GM18526 (cell line): Measurements from ENCODE around the gene PKMYT1.

Experiments used
- POLR2A ChIP-seq: IDR thresholded peaks from 3 replicates; pipeline ENCODE4 v1.6.1; 2011; ENCODE audit not compliant: insufficient read length; ENCODE audit errors: extremely low read depth

Gene PKMYT1

DNA sequence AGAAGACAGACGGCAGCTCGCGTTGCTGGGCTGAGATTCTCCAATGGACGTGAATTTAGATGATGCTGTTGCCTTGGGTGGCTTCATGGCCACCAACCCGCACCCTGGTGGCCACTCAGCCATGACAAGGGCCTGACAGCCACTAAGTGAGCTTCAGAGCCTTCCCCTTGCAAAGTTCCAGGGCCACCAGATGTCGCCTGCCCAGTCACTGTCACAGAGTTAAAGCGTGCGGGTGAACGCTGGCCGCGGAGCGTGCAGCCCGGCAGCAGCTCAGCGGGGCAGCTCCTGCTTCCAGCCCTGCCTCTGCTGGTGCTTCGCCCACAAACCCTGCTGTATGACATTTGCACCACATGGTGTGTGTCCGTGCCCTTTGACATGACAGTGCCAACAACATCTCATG is 29.5 kb downstream of the PKMYT1 start:
- no peak for TF ChIP-seq POLR2A

DNA sequence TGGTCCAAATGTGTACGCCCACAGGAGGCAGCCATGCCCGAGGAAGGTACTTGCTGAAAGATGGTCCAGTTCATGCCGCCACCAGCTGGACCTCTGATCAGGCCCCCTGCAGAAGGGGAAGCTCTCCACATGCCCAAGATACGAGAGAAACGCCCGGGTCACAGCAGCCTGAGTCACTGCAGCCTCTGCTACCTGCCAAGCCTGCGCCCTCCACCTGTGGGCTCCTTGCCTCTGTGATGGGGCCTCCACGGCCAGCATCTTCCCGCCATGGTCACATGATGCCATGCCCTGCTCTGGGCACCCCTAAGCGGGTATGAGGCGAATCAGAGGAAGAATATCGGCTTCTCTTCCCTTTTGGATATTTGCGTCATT is 29.9 kb downstream of the PKMYT1 start:
- TF ChIP-seq POLR2A, result no peak

DNA sequence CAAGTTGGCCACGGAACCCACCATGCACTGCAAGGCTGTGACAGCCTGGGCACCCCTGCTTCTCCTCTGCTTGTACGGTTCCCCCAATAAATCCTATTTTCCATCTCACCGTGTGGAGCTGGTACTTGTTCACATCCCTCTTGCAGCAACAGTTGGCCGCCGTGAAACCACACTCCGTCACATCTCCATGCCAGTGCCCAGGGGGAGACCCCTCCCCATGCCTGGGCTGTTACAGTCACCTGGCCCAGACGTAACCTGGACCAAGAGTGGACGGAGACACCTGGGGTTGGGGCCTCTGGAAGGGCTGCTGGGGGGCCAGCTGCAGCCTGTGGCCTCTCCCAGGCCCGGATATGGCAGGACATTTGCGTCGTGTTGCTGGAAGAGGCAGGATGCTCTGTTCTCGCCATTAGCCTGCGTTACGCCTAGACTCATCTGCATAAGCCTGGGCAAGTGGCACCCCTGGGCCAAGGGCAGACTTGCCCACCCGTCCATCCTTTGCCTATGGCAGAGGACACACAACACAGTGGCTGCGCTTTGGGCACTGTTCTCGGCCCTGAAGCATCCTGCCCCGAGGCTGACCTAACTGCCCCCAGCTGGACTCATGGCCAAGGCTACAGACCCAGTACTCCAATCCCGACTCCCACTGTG is 30.4 kb downstream of the PKMYT1 start:
- no peak for TF ChIP-seq POLR2A

DNA sequence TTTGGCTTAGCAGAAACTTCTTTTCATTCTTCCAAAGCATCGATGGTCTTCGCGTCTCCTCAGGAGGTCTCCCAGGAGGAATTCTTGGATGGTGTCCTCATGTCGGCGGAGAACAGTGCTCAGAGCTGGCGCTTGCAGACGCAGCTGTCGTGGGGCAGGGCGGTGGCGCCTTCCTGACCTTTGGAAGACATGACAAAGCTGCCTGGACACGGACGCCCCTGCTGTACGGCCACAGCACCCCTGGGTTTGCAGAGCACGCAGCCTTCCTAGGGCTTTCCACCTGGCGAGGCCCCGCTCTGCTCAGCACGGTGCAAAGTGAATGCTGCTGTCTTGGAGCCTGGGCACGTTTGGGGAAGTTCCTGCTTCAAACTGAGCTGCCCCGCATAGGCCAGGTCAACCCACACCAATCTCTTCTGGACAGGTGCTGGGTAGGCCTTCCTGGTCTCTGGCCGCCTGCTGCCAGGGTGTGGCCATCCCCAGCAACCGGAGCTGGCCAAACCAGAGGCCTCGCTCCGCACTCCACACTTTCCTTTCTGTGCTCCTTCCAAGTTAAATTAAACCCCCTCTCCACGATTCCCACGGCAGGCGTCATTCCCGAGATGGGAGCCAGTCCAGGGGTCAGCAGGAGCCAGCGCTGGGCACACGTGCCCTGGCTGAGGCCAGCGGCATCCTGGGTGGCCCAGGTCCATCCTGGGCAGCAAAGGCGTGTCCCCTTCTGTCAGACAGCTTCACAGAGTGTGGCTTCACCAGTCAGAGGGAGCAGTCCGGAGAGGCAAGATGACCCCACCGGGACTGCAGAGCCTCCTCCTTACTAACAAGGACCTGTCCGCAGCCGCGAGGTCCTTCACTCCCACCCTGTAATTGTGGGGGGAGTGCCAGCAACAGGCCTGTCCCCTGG is 31.2 kb downstream of the PKMYT1 start:
- TF ChIP-seq POLR2A, result no peak

DNA sequence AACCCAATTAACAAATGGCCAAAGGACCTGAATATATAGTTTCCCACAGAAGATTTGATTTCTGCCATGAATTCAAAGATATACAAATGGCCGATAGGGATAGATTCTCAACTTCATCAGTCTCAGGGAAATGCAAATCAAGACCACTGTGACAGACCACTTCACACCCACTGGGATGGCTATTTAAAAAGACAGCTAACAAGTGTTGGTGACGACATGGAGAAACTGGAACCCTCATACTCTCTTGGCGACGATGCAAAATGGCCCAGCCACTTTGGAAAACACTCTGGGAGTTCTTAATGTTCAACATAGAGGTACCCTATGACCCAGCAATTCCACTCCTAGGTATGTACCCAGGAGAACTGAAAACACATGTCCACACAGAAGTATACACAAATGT is 33.6 kb downstream of the PKMYT1 start:
- TF ChIP-seq POLR2A, result no peak

DNA sequence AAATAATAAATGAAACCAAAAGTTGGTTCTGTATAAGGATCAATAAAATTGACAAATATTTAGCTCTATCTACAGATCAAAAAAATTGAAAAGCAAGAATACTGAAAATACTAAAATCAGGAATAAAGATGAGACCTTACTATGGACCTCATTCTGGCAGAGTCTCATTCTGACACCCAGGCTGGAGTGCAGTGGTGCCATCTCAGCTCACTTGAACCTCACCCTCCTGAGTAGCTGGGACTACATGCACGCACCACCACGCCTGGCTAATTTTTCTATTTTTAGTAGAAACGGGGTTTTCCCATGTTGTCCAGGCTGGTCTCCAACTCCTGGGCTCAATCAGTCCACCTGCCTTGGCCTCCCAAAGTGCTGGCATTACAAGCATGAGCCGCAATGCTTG is 38.2 kb downstream of the PKMYT1 start:
- no peak for TF ChIP-seq POLR2A

DNA sequence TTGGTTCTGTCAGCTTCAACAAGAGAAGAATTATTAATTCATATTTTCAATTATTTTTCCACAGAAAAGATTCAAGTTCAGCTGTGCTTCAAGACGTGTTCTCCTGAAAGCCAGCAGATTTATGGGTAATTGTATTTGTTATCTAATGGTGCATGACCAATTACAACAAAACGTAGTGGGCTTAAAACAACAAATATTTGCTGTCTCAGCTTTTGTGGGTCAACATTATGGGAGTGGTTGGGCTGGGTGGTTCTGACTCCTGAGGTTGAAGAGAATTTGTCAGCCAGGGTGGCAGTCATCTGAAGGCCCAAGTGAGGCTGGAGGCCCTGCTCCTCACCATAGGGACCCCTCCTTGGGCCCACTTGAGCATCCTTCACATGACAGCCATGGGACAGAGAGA is 40.3 kb downstream of the PKMYT1 start:
- no peak for TF ChIP-seq POLR2A

DNA sequence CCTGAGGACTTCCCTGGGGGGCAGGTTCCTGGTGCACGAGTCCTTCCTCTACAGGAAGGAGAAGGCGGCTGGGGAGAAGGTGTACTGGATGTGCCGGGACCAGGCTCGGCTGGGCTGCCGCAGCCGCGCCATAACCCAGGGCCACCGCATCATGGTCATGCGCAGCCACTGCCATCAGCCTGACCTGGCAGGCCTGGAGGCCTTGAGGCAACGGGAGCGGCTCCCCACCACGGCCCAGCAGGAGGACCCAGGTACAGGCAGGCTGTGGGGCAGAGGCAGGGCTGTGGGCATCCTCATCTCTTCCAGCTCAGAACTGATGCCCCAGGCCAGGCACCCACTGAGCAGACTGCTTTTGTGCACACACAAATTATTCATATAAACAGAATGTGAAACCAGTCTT is 42.0 kb downstream of the PKMYT1 start:
- TF ChIP-seq POLR2A, result no peak

DNA sequence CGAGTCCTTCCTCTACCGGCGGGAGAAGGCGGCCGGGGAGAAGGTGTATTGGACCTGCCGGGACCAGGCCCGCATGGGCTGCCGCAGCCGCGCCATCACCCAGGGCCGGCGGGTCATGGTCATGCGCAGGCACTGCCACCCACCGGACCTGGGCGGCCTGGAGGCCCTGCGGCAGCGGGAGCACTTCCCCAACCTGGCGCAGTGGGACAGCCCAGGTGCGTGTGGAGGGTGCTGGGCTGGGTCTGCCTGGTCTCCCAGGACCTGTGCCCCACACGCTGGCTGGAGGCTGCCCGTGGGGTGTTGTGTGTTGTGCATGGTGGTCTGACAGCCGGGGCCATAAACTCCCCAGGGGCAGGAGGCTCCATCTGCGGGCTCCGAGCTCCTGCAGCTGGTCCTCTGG is 43.1 kb downstream of the PKMYT1 start:
- no peak for TF ChIP-seq POLR2A

DNA sequence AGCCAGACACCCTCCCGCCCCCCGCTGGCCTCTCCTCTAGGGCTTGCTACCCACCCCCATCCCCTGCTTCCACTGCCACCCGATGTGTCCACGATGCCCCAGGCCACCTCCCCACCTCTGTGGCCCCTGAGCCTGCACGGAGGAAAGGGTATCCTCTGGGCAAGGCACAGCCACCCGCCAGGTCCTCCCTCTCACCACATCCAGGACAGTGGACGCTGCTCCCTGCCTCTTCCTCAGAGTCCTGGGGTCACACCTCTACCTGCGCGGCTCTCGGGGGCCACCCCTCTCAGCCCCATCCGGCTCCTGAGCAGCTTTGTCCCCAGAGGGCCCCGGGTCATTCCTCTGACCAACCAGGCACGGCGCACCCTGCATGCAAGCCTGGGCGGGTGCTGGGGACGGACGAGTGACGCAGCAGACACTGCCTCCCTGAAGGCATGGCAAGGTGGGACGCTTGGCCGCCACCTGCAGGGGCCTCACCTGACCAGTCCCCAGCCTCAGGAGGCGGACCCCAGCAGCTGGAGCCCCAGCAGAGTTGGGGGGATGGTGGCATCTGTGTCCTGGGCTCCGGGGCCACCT is 43.7 kb downstream of the PKMYT1 start:
- no peak for TF ChIP-seq POLR2A

DNA sequence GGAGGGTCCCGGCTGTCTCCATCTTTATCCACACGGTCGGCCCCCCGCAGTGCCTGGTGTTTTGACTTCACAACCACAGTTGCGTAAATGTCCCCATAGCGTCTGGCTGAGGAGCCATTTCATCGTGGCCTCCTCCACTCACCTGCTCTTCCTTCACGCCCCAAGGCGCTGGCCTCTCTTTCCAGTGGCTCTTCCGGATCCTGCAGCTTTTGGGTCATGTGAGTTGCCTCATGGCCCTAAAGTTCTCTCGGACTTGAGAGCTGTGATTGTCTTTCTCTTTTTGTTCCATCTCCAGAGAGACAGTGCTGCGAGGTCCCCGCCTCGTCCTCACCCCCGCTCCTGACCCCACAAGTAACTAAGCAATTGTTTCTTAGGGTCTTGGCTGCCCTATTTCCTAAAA is 45.8 kb downstream of the PKMYT1 start:
- no peak for TF ChIP-seq POLR2A

DNA sequence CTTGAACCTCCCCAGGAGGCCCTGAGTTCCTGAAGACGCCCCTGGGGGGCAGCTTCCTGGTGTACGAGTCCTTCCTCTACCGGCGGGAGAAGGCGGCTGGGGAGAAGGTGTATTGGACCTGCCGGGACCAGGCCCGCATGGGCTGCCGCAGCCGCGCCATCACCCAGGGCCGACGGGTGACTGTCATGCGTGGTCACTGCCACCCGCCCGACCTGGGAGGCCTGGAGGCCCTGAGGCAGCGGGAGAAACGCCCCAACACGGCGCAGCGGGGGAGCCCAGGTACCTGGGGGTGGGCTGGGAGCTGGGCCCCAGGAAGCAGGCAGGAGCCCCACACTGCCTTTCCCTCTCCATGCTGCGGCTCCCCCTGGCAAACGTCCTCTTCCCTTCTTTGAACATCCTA is 46.5 kb downstream of the PKMYT1 start:
- no peak for TF ChIP-seq POLR2A

DNA sequence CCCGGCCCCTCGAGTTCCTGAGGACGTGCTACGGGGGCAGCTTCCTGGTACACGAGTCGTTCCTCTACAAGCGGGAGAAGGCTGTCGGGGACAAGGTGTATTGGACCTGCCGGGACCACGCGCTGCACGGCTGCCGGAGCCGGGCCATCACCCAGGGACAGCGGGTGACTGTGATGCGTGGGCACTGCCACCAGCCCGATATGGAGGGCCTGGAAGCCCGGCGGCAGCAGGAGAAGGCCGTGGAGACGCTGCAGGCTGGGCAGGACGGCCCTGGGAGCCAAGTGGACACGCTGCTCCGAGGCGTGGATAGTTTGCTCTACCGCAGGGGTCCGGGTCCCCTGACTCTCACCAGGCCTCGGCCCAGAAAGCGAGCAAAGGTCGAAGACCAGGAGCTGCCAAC is 47.1 kb downstream of the PKMYT1 start:
- TF ChIP-seq POLR2A, result no peak

DNA sequence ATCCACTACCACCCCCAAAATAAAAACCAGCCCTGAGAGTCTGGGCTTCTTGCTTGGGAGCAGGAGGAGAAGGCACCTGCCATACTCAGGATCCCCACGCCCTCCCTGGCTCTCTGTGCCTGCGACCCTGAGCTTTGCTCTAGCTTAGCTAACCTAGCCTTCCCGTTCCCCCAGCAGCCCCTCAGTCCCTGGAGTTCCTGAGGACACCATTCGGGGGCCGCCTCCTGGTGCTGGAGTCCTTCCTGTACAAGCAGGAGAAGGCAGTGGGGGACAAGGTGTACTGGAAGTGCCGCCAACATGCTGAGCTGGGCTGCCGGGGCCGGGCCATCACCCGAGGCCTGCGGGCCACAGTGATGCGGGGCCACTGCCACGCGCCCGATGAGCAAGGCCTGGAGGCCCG is 50.0 kb downstream of the PKMYT1 start:
- no peak for TF ChIP-seq POLR2A

DNA sequence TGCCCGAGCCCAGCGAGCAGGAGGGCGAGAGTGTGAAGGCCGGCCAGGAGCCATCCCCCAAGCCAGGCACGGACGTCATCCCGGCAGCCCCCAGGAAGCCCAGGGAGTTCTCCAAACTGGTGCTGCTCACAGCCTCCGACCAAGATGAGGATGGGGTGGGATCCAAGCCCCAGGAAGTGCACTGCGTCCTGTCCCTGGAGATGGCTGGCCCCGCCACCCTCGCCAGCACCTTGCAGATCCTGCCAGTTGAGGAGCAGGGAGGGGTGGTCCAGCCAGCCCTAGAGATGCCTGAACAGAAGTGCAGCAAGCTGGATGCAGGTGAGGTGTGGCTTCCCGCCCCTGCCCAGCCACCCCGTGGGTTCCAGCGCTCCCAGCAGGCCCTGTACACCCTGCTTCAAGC is 50.6 kb downstream of the PKMYT1 start:
- no peak for TF ChIP-seq POLR2A

DNA sequence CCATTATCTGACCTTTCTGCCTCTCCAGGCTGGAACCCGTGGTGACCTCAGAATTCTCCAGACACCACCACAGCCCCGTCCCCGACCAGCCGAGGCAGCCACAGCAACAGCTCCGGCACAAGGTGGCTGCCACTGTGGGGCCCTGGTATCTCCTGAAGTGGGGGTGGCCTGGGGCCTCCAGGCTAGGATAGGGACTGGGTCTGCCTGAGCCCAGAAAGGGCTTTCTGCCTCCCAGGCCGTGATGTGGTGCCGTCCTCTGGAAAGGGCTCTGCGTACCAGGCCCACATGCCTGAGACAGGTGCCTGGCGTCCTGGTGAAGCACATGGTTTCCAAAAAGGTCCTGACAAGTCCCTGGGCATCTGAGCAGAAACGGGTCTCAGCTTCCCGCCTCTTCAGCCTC is 51.5 kb downstream of the PKMYT1 start:
- TF ChIP-seq POLR2A, result no peak
